ENCODE measurements around the gene TPH2. TPM values are rescaled to one million over a fixed set of nuclear protein-coding genes. Genes with fewer than 3 reads are reported as not detected.

The TPH2 gene
- total RNA-seq, 1 experiment from 2014 or later = not detected

DNA sequence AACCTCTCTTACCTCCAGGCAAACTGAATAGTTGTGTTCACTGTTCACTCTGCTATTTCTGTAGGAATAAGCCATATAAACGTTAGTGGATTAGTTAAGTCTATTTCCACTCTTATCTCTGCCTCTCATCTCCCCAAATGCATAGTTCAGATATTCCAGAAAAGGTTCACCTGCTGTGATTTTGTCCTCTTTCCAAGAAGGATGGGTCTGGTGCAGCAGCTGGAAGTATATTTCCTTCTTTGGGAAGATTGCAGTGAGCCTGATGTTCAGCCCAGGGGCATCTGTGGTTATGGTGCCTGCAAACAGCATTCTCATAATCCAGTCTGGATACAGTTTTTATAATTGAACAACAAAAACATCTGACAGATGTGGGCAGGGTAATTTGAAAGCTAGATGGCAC is 97.7 kb downstream of the TPH2 start:
- ChIA-PET CTCF (no interaction called here), POLR2A (ENCODE audit: unreplicated experiment) (no interaction called here)
- H3K9me3 ChIP-seq (ENCODE audit: insufficient read depth, low read depth) = no peaks in the 10 kb centered on the region
- H3K4me3 ChIP-seq = no peak overlapping the region
- H2AFZ ChIP-seq = no peak overlapping the region
- H3K9me2 ChIP-seq (ENCODE audit: insufficient read depth) = no peaks in the 10 kb centered on the region
- H3K4me2 ChIP-seq = no peak overlapping the region
- no peak for TF ChIP-seq CTCF (conservative IDR thresholded peaks at IDR 0.05)
- no peak for TF ChIP-seq EZH2 (IDR thresholded peaks at IDR 0.05; ENCODE audit: low read depth)
- no peaks in the 10 kb centered on the region for H3K79me2 ChIP-seq (ENCODE audit: low read depth)
- no peaks in the 10 kb centered on the region for H3K4me1 ChIP-seq (replicated peaks; ENCODE audit: insufficient read depth)
- no peaks in the 10 kb centered on the region for H3F3A ChIP-seq (ENCODE audit: insufficient read depth, low read depth)
- no peaks in the 10 kb centered on the region for H3K36me3 ChIP-seq (ENCODE audit: low read depth)
- no peaks in the 10 kb centered on the region for H4K20me1 ChIP-seq (ENCODE audit: insufficient read depth)
- no peak for DNase-seq
- no peak overlapping the region for H3K27ac ChIP-seq
- intact Hi-C loops (cut with micrococcal nuclease; ENCODE audit: unreplicated experiment) = no loop called here
- no TSS peak for BruUV-seq (replicated peaks)
- no peaks in the 10 kb centered on the region for H3K27me3 ChIP-seq (ENCODE audit: insufficient read depth, low read depth)

DNA sequence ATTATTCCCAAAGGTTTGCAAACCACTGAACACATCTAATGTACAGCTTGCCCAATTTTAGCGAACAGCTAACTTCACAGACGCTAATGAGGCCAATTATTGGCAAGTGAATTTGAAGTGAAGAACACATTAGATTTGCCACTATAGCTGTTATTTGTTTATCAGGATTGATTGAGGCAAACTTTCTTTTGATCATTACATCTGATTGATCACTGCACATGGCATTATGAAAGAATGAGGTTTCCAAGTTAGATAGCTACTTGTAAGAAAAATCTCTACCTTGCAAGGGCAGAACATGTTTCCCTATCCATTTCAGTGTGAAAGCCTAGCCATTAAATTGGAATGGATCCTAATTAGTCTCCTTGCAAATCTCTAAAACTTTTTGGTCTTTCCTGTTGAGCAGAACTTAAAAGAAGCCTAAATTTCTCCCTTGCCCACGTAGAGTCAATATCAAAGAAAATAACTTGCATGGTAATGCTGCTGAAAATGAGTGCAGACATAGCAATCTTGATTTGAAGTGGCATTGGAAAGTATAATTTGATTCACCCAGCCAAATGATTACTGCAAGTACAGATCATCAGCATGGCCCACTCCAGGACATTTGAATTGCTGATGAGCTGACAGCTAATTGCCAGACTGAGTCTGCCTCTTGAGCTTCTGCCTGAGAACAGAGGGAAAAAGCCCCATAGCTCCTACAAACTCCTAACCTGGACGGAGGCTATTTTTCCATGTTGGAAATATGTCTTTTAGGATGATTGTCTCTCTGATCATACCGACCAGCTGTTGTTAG is 98.6 kb downstream of the TPH2 start:
- Histone ChIP-seq H3F3A (ENCODE audit: insufficient read depth, low read depth) (no peaks in the 10 kb centered on the region), H3K4me2 (no peak overlapping the region), H3K4me1 (replicated peaks; ENCODE audit: insufficient read depth) (no peaks in the 10 kb centered on the region), H3K36me3 (ENCODE audit: low read depth) (no peaks in the 10 kb centered on the region), H4K20me1 (ENCODE audit: insufficient read depth) (no peaks in the 10 kb centered on the region), H3K79me2 (ENCODE audit: low read depth) (no peaks in the 10 kb centered on the region), H3K9me3 (ENCODE audit: insufficient read depth, low read depth) (no peaks in the 10 kb centered on the region), H3K27ac (no peak overlapping the region), H2AFZ (no peak overlapping the region), H3K9me2 (ENCODE audit: insufficient read depth) (no peaks in the 10 kb centered on the region), H3K27me3 (ENCODE audit: insufficient read depth, low read depth) (no peaks in the 10 kb centered on the region), H3K4me3 (no peak overlapping the region)
- no peak for TF ChIP-seq CTCF (conservative IDR thresholded peaks at IDR 0.05)
- TF ChIP-seq EZH2 (IDR thresholded peaks at IDR 0.05; ENCODE audit: low read depth) = no peak
- POLR2A ChIA-PET (ENCODE audit: unreplicated experiment) = no interaction called here
- DNase-seq = no peak
- BruUV-seq (replicated peaks) = no TSS peak
- CTCF ChIA-PET = no interaction called here
- intact Hi-C loops (cut with micrococcal nuclease; ENCODE audit: unreplicated experiment) = no loop called here

DNA sequence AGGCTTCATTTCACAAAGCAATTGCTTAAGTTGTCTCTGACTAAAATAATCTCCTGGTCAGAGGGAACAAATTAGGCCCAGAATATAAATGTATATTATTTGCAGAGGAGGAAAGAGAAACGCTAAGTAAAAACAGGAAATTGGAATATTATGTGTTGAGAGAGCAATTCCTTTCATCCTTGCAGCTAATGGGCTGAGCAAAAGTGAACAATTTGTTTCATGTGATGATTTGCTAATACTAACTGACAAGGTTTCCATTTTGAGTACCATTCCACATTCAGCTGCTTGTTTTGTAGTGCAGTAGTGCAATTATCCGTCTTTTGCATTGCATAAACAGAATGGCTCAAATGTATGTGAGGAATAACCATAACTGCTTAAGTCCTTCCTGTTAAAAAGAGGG is 103.2 kb downstream of the TPH2 start:
- Histone ChIP-seq H3K36me3 (ENCODE audit: low read depth) (no peaks in the 10 kb centered on the region), H3K9me3 (ENCODE audit: insufficient read depth, low read depth) (no peaks in the 10 kb centered on the region), H3K9me2 (ENCODE audit: insufficient read depth) (no peaks in the 10 kb centered on the region), H3F3A (ENCODE audit: insufficient read depth, low read depth) (no peaks in the 10 kb centered on the region), H3K4me1 (replicated peaks; ENCODE audit: insufficient read depth) (no peaks in the 10 kb centered on the region), H3K27ac (no peak overlapping the region), H2AFZ (no peak overlapping the region), H3K4me2 (no peak overlapping the region), H3K4me3 (no peak overlapping the region), H3K27me3 (ENCODE audit: insufficient read depth, low read depth) (no peaks in the 10 kb centered on the region), H4K20me1 (ENCODE audit: insufficient read depth) (no peaks in the 10 kb centered on the region), H3K79me2 (ENCODE audit: low read depth) (no peaks in the 10 kb centered on the region)
- POLR2A ChIA-PET (ENCODE audit: unreplicated experiment) = no interaction called here
- DNase-seq = no peak
- TF ChIP-seq CTCF (conservative IDR thresholded peaks at IDR 0.05) (no peak), EZH2 (IDR thresholded peaks at IDR 0.05; ENCODE audit: low read depth) (no peak)
- intact Hi-C loops (cut with micrococcal nuclease; ENCODE audit: unreplicated experiment) = no loop called here
- BruUV-seq (replicated peaks) = no TSS peak
- CTCF ChIA-PET = no interaction called here

Measured in PC-9 (cell line).